Vagina (tissue), 2 donors: ENCODE results near the gene PTPRE.

Source experiments
- POLR2AphosphoS5 ChIP-seq, 2 donors: sonication (generic); formaldehyde crosslinking; IDR thresholded peaks; one replicate each; pipeline ENCODE4 v1.9.0; 2017; ENCODE audit warnings: antibody characterized with exemption in 2 of 2, mild to moderate bottlenecking in 2 of 2, low read depth in 1 of 2; ENCODE audit not compliant: insufficient read depth in 1 of 2
- TF ChIP-seq, protein P1 (sequence below), 3 experiments: fragments of 450-650 bp in 2 of 3; fragments of 200-600 bp in 1 of 3; sonication (generic) in 1 of 3; IDR thresholded peaks; one replicate each; pipeline ENCODE4 v1.5.1; 2017 to 2019; ENCODE audit warnings: antibody characterized with exemption in 3 of 3, mild to moderate bottlenecking in 2 of 3, moderate library complexity in 2 of 3

DNA sequence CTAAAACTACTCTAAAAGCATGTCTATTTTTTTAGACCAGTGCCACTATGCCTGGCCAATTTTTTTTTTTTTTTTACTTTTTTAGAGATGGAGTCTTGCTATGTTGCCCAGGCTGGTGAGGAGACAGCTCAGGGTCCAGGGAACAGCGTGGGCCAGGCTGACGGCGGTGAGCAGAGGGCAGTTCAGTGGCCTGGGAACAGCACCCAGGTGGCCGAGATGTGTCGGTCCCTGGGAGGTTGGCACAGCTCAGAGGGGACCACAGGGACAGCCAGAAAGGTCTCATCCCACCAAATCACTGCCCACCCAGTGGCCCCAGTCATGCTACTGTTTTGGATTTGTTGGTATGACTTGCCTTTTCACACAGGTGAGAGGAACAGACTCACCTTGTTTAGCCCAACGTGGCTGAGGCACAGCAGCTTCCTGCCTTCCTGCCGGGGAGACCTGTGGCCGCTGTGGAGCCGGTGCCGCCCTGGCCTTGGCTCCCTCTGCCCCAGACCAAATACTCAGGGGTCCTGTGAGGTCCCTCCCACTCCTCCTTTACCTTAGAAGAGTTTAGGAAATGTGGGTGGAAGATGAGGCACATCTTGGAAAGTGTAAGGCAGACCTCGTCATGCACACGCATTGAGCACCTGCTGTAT, 109.6 kb downstream of the PTPRE start:
- TF ChIP-seq, protein P1, sequence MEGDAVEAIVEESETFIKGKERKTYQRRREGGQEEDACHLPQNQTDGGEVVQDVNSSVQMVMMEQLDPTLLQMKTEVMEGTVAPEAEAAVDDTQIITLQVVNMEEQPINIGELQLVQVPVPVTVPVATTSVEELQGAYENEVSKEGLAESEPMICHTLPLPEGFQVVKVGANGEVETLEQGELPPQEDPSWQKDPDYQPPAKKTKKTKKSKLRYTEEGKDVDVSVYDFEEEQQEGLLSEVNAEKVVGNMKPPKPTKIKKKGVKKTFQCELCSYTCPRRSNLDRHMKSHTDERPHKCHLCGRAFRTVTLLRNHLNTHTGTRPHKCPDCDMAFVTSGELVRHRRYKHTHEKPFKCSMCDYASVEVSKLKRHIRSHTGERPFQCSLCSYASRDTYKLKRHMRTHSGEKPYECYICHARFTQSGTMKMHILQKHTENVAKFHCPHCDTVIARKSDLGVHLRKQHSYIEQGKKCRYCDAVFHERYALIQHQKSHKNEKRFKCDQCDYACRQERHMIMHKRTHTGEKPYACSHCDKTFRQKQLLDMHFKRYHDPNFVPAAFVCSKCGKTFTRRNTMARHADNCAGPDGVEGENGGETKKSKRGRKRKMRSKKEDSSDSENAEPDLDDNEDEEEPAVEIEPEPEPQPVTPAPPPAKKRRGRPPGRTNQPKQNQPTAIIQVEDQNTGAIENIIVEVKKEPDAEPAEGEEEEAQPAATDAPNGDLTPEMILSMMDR (IDR thresholded peaks at IDR 0.05) = no peak
- no peak for TF ChIP-seq POLR2AphosphoS5 (IDR thresholded peaks at IDR 0.05; ENCODE audit: insufficient read depth in 1 of 2, low read depth in 1 of 2)
